GM12892 (cell line): ENCODE results near the gene MYO1D.

Source experiments
- POLR2A ChIP-seq: IDR thresholded peaks from 2 replicates; pipeline ENCODE4 v1.6.1; 2011; ENCODE audit warnings: low read depth, low read length, control low read depth
- POLR2AphosphoS5 ChIP-seq: IDR thresholded peaks from 2 replicates; pipeline ENCODE4 v1.6.1; 2011; ENCODE audit warnings: low read depth, low read length, control low read depth
- TAF1 ChIP-seq: IDR thresholded peaks from 2 replicates; pipeline ENCODE4 v1.6.1; 2011; ENCODE audit warnings: low read depth, mild to moderate bottlenecking, control low read depth, low read length, borderline replicate concordance

DNA sequence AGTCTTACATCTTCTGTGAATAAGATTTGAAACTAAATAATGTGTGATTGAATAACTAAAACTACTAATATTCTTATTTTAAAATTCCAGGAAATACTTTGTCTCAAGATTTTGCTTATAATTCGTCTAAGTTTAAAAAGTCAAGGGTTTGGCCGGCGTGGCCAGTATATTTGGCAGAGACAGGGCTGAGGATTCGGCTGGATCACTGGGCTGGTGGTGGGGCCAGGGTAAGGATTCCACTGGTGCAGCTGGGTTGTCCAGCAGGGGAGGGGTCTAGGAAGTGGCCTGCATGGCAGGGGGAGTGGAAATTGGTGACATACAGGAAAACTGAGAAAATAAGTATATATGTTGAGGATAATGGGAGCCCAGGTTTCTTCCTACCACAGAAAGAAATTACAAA lies 75.7 kb downstream of the MYO1D start:
- TF ChIP-seq POLR2AphosphoS5 = no peak
- no peak for TF ChIP-seq POLR2A
- no peak for TF ChIP-seq TAF1
